22Rv1 (cell line): Measurements from ENCODE around the gene GFY.

Experiments
- H3K27ac ChIP-seq: fragments of 450-650 bp; 2 replicates; pipeline ENCODE4 v1.5.1; 2017
- CTCF ChIP-seq: fragments of 450-650 bp; IDR thresholded peaks from 2 replicates; pipeline ENCODE4 v1.5.1; 2017; ENCODE audit warnings: mild to moderate bottlenecking
- ZFX ChIP-seq: fragments of 450-650 bp; IDR thresholded peaks from 2 replicates; pipeline ENCODE4 v1.6.1; 2017; ENCODE audit warnings: antibody characterized with exemption, borderline replicate concordance

GFY gene

GRCh38 chr19:49418511-49418910 lies 6.7 kb upstream of the GFY start:
- TF ChIP-seq CTCF: no peak
- TF ChIP-seq ZFX: no peak
- no peak overlapping the region for H3K27ac ChIP-seq

GRCh38 chr19:49419173-49419572 lies 6.0 kb upstream of the GFY start:
- no peak for TF ChIP-seq ZFX
- TF ChIP-seq CTCF: no peak
- H3K27ac ChIP-seq: no peak overlapping the region

- no peak for TF ChIP-seq ZFX
- TF ChIP-seq CTCF: no peak
- H3K27ac ChIP-seq: peak overlapping the region; percentile 52; the same call in 1 of the 2 replicates
Measured at GRCh38 chr19:49420227-49420626, 5.0 kb upstream of the GFY start.

GRCh38 chr19:49421039-49421877 lies 3.9 kb upstream of the GFY start:
- TF ChIP-seq CTCF: no peak
- no peak for TF ChIP-seq ZFX
- peak overlapping the region; percentile 52 for H3K27ac ChIP-seq

GRCh38 chr19:49421878-49422202 lies 3.3 kb upstream of the GFY start:
- TF ChIP-seq ZFX (no peak), CTCF (no peak)
- H3K27ac ChIP-seq: peak overlapping the region; percentile 52

GRCh38 chr19:49422407-49423070 lies 2.6 kb upstream of the GFY start:
- TF ChIP-seq CTCF (peak; percentile 89), ZFX (no peak)
- peak overlapping the region; percentile 85 for H3K27ac ChIP-seq
